Measurements from ENCODE around the gene ATP6V0C. TPM values are rescaled to one million over a fixed set of nuclear protein-coding genes. Genes with fewer than 3 reads are reported as not detected.

Gene ATP6V0C
- total and polyA plus RNA-seq, 2 of the 13 experiments (the other 11 are each of a cell fraction or from before 2014, with no cell fraction given) = 10.4 to 20.1 TPM

DNA sequence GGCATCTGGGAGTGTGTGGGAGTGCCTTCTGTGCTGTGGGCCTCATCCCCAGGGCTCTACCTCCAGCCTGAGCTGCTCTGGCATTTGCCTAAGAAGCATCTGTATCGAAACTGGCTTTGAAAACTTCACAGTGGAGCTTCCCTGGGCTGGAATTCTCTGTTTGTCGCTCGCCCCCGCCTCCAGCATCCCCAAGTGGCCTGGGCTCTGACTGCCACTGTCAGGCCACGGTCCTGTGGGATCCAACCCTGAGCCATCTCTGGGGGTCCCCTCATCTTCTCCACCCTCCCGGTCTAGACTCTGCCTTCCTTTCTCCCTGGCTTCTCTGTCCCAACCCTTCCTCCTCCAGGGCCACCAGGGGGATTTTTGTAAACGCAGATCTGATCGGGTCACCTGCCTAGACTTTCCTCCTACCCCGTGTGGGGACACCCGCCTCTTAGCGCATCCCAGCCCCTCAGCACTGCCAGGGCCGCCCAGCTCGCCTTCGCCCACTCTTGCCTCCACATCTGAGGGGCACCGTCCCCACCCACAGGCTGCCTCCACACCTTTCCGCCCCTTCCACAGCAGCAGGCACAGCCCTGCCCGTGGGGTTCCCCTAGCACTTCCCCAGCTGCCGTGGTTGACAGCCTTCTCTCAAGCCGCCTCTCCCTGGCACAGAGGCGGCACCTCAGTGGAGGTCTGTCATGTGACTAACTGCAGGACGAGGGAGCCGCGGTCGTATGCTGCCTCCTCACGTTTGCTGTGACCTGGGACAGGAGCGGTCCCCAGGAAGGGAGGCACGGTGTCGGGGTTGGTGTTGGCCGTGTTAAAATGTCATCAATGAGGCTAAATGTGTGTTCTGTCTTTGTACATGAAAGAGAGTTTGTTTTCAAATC is 26.9 kb upstream of the ATP6V0C start (continued):
- TF ChIP-seq, protein P1, sequence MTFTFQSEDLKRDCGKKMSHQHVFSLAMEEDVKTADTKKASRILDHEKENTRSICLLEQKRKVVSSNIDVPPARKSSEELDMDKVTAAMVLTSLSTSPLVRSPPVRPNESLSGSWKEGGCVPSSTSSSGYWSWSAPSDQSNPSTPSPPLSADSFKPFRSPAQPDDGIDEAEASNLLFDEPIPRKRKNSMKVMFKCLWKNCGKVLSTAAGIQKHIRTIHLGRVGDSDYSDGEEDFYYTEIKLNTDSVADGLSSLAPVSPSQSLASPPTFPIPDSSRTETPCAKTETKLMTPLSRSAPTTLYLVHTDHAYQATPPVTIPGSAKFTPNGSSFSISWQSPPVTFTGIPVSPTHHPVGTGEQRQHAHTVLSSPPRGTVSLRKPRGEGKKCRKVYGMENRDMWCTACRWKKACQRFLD (CRISPR knock-in tag; IDR thresholded peaks at IDR 0.05; ENCODE audit: borderline replicate concordance) = no peak
- TF ChIP-seq ZNF501 (CRISPR knock-in tag; IDR thresholded peaks at IDR 0.05) (no peak), ZNF7 (CRISPR knock-in tag; IDR thresholded peaks at IDR 0.05) (no peak), ZGPAT (CRISPR knock-in tag; IDR thresholded peaks at IDR 0.05) (no peak), ZNF792 (CRISPR knock-in tag; IDR thresholded peaks at IDR 0.05) (no peak)

- no peak overlapping the region for H3K27ac ChIP-seq (ENCODE audit: extremely low read length, insufficient read depth, low read length)
- H4K20me1 ChIP-seq (ENCODE audit: insufficient read depth, low read length) = peaks cover 31% of the 10 kb centered on the region
- ATAC-seq = no peak
- ChIA-PET POLR2A (no interaction called here), CTCF (ENCODE audit: low intra/inter-chr PET ratio, low total read pairs) (no interaction called here)
- no peak overlapping the region for H3K4me2 ChIP-seq (ENCODE audit: low read depth, low read length)
- WGBS (ENCODE audit: low lambda C conversion rate) = 93% methylated on average over 8 of the region's 8 CpGs
- H3K9ac ChIP-seq (ENCODE audit: insufficient read depth, low read depth, low read length) = no peak overlapping the region
- no peaks in the 10 kb centered on the region for H3K27me3 ChIP-seq (ENCODE audit: control insufficient read depth in 1 of 2, insufficient read depth in 2 of 2, low read length in 2 of 2)
- peaks cover 0 to 2% of the 10 kb centered on the region in 2 experiments; a peak in 1 of 5 replicates for H3K36me3 ChIP-seq (replicated peaks in 1 of 2; ENCODE audit: control insufficient read depth in 1 of 2, insufficient read depth in 2 of 2, low read length in 2 of 2)
- DNase-seq (ENCODE audit: low spot score) = no peak
- H3K4me3 ChIP-seq (replicated peaks in 1 of 3; ENCODE audit: insufficient read depth in 1 of 3, low read depth in 2 of 3, low read length in 3 of 3) = no peak overlapping the region
- in situ Hi-C loops (cut with HindIII; ENCODE audit: extremely low pct_ligation_motif_present, low pct_unique_long_range_greater_than_20kb) (no loop called here), intact Hi-C loops (cut with micrococcal nuclease; ENCODE audit: unreplicated experiment) (no loop called here)
- H2AFZ ChIP-seq (ENCODE audit: low read length) = no peak overlapping the region
- peaks cover 32% of the 10 kb centered on the region for H3K79me2 ChIP-seq (ENCODE audit: insufficient read depth, low read length)
- peaks cover 60% of the 10 kb centered on the region for H3K4me1 ChIP-seq (ENCODE audit: insufficient read depth, low read length)
- H3K9me3 ChIP-seq (ENCODE audit: low read length) = no peaks in the 10 kb centered on the region
- FAIRE-seq = no peak
- BruUV-seq (replicated peaks) = no TSS peak
- TF ChIP-seq, protein P2, sequence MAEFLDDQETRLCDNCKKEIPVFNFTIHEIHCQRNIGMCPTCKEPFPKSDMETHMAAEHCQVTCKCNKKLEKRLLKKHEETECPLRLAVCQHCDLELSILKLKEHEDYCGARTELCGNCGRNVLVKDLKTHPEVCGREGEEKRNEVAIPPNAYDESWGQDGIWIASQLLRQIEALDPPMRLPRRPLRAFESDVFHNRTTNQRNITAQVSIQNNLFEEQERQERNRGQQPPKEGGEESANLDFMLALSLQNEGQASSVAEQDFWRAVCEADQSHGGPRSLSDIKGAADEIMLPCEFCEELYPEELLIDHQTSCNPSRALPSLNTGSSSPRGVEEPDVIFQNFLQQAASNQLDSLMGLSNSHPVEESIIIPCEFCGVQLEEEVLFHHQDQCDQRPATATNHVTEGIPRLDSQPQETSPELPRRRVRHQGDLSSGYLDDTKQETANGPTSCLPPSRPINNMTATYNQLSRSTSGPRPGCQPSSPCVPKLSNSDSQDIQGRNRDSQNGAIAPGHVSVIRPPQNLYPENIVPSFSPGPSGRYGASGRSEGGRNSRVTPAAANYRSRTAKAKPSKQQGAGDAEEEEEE (CRISPR knock-in tag; IDR thresholded peaks at IDR 0.05; ENCODE audit: borderline replicate concordance) = no peak
- no peak for TF ChIP-seq ZNF276 (CRISPR knock-in tag; IDR thresholded peaks at IDR 0.05; ENCODE audit: low read depth)
- no peak for TF ChIP-seq ZFP37 (CRISPR knock-in tag; IDR thresholded peaks at IDR 0.05; ENCODE audit: borderline replicate concordance)
- no peak for TF ChIP-seq CBFB (CRISPR knock-in tag; IDR thresholded peaks at IDR 0.05)
- TF ChIP-seq AGO1 (IDR thresholded peaks at IDR 0.05; ENCODE audit: low read depth, low read length, poor library complexity, severe bottlenecking) = no peak
- no peak for TF ChIP-seq ZNF235 (CRISPR knock-in tag; IDR thresholded peaks at IDR 0.05; ENCODE audit: borderline replicate concordance)
- no peak for TF ChIP-seq PRPF4 (IDR thresholded peaks at IDR 0.05; ENCODE audit: low read depth, low read length, poor library complexity, severe bottlenecking)
- TF ChIP-seq, protein P3, sequence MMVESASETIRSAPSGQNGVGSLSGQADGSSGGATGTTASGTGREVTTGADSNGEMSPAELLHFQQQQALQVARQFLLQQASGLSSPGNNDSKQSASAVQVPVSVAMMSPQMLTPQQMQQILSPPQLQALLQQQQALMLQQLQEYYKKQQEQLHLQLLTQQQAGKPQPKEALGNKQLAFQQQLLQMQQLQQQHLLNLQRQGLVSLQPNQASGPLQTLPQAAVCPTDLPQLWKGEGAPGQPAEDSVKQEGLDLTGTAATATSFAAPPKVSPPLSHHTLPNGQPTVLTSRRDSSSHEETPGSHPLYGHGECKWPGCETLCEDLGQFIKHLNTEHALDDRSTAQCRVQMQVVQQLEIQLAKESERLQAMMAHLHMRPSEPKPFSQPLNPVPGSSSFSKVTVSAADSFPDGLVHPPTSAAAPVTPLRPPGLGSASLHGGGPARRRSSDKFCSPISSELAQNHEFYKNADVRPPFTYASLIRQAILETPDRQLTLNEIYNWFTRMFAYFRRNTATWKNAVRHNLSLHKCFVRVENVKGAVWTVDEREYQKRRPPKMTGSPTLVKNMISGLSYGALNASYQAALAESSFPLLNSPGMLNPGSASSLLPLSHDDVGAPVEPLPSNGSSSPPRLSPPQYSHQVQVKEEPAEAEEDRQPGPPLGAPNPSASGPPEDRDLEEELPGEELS (CRISPR knock-in tag; IDR thresholded peaks at IDR 0.05) = no peak
Observed at GRCh38 chr16:2487517-2487842, 26.3 kb upstream of the ATP6V0C start.
